H9 (cell line): ENCODE results near the gene DLG5. TPM values are rescaled to one million over a fixed set of nuclear protein-coding genes. Genes with fewer than 3 reads are reported as not detected.

Source experiments
- DNase-seq: peaks from one replicate; pipeline ENCODE4 v3.0.0-alpha.2; 2017
- H2AFZ ChIP-seq: one replicate; pipeline ENCODE4 v1.6.1; 2013; ENCODE audit warnings: mild to moderate bottlenecking, low read length, control low read depth, moderate library complexity
- H2AK5ac ChIP-seq: 2 replicates; pipeline ENCODE4 v1.6.1; 2013; ENCODE audit warnings: low read length, control low read depth, mixed read lengths; ENCODE audit not compliant: insufficient read length
- H2BK120ac ChIP-seq: one replicate; pipeline ENCODE4 v1.6.1; 2013; ENCODE audit warnings: low read depth, mild to moderate bottlenecking, low read length, control low read depth, inconsistent platforms; ENCODE audit not compliant: poor library complexity, severe bottlenecking
- H2BK12ac ChIP-seq: 2 replicates; pipeline ENCODE4 v1.6.1; 2013; ENCODE audit warnings: low read length, control low read depth, mixed read lengths, low read depth; ENCODE audit not compliant: insufficient read length
- H2BK15ac ChIP-seq: 2 replicates; pipeline ENCODE4 v1.6.1; 2013; ENCODE audit warnings: low read depth, low read length, control low read depth
- H2BK20ac ChIP-seq: one replicate; pipeline ENCODE4 v1.6.1; 2013; ENCODE audit warnings: low read depth, mild to moderate bottlenecking, low read length, control low read depth, inconsistent platforms; ENCODE audit not compliant: poor library complexity, severe bottlenecking
- H2BK5ac ChIP-seq: 2 replicates; pipeline ENCODE4 v1.6.1; 2013; ENCODE audit warnings: low read length, control low read depth, mixed read lengths; ENCODE audit not compliant: insufficient read length
- H3K14ac ChIP-seq: 2 replicates; pipeline ENCODE4 v1.6.1; 2013; ENCODE audit warnings: low read length, control low read depth; ENCODE audit not compliant: insufficient read depth
- H3K18ac ChIP-seq: 2 replicates; pipeline ENCODE4 v1.6.1; 2013; ENCODE audit warnings: low read depth, mild to moderate bottlenecking, mixed read lengths, low read length, control low read depth; ENCODE audit not compliant: insufficient read length
- H3K23ac ChIP-seq: 2 replicates; pipeline ENCODE4 v1.6.1; 2013; ENCODE audit warnings: low read length, control low read depth, mixed read lengths, low read depth; ENCODE audit not compliant: insufficient read length
- H3K23me2 ChIP-seq: 2 replicates; pipeline ENCODE4 v1.6.1; 2013; ENCODE audit warnings: low read depth, mild to moderate bottlenecking, mixed read lengths, low read length, control low read depth; ENCODE audit not compliant: insufficient read length, poor library complexity, severe bottlenecking
- H3K27ac ChIP-seq: 2 replicates; pipeline ENCODE4 v1.5.1; 2013; ENCODE audit warnings: low read length, control low read depth, mixed read lengths, low read depth; ENCODE audit not compliant: insufficient read length
- H3K27me3 ChIP-seq: 2 replicates; pipeline ENCODE4 v1.6.1; 2013; ENCODE audit warnings: low read length, control low read depth, inconsistent platforms; ENCODE audit not compliant: insufficient read depth
- H3K4ac ChIP-seq: 2 replicates; pipeline ENCODE4 v1.6.1; 2013; ENCODE audit warnings: low read depth, mild to moderate bottlenecking, control low read depth, inconsistent platforms, low read length, moderate library complexity
- H3K4me1 ChIP-seq: 2 replicates; pipeline ENCODE4 v1.6.1; 2013; ENCODE audit warnings: low read length, control low read depth, inconsistent platforms; ENCODE audit not compliant: insufficient read depth
- H3K4me2 ChIP-seq: 2 replicates; pipeline ENCODE4 v1.6.1; 2013; ENCODE audit warnings: low read length, control low read depth, mixed read lengths; ENCODE audit not compliant: insufficient read length, insufficient read depth
- H3K56ac ChIP-seq: 2 replicates; pipeline ENCODE4 v1.6.1; 2013; ENCODE audit warnings: low read depth, mild to moderate bottlenecking, mixed read lengths, low read length, control low read depth; ENCODE audit not compliant: insufficient read length
- H3K79me1 ChIP-seq: 2 replicates; pipeline ENCODE4 v1.6.1; 2013; ENCODE audit warnings: low read depth, mild to moderate bottlenecking, moderate library complexity, low read length, control low read depth, inconsistent platforms; ENCODE audit not compliant: insufficient read depth, poor library complexity, severe bottlenecking
- H3K79me2 ChIP-seq: 2 replicates; pipeline ENCODE4 v1.6.1; 2013; ENCODE audit warnings: low read length, control low read depth, inconsistent platforms; ENCODE audit not compliant: insufficient read depth
- H3K9ac ChIP-seq: 2 replicates; pipeline ENCODE4 v1.6.1; 2013; ENCODE audit warnings: low read length, control low read depth, mixed read lengths; ENCODE audit not compliant: insufficient read length; ENCODE audit errors: extremely low read depth
- H3K9me3 ChIP-seq: one replicate; pipeline ENCODE4 v1.6.1; 2013; ENCODE audit warnings: low read depth, low read length, inconsistent platforms; ENCODE audit not compliant: control insufficient read depth
- H3T11ph ChIP-seq: one replicate; pipeline ENCODE4 v1.6.1; 2013; ENCODE audit warnings: mild to moderate bottlenecking, low read length, control low read depth, inconsistent platforms
- H4K20me1 ChIP-seq: one replicate; pipeline ENCODE4 v1.6.1; 2013; ENCODE audit not compliant: control insufficient read depth, insufficient read length, insufficient read depth
- H4K5ac ChIP-seq: 2 replicates; pipeline ENCODE4 v1.6.1; 2013; ENCODE audit warnings: low read depth, mild to moderate bottlenecking, mixed read lengths, low read length, control low read depth; ENCODE audit not compliant: insufficient read length
- H4K8ac ChIP-seq: replicated peaks from 2 replicates; pipeline ENCODE4 v1.6.1; 2013; ENCODE audit warnings: low read length, control low read depth, mixed read lengths, low read depth; ENCODE audit not compliant: insufficient read length
- H4K91ac ChIP-seq: 2 replicates; pipeline ENCODE4 v1.6.1; 2013; ENCODE audit warnings: low read depth, mild to moderate bottlenecking, moderate library complexity, mixed read lengths, low read length, control low read depth; ENCODE audit not compliant: insufficient read length
- H3K27ac Mint-ChIP-seq, 3 experiments: 2 replicates in 2 of 3; 3 replicates in 1 of 3; pipeline ENCODE4 v1.8.0; 2020 to 2021; ENCODE audit warnings: mixed read lengths in 3 of 3, mild to moderate bottlenecking in 1 of 3, moderate library complexity in 1 of 3
- H3K27me3 Mint-ChIP-seq: 2 replicates; pipeline ENCODE4 v1.8.0; 2021; ENCODE audit warnings: low read depth, mild to moderate bottlenecking, moderate library complexity, mixed read lengths
- H3K36me3 Mint-ChIP-seq, 3 experiments: 2 replicates in 2 of 3; 3 replicates in 1 of 3; pipeline ENCODE4 v1.8.0; 2020 to 2021; ENCODE audit warnings: low read depth in 3 of 3, mixed read lengths in 3 of 3; ENCODE audit not compliant: insufficient read depth in 1 of 3
- H3K4me1 Mint-ChIP-seq, 2 experiments: 2 replicates each; pipeline ENCODE4 v1.8.0; 2020; ENCODE audit warnings: mixed read lengths in 2 of 2
- H3K4me3 Mint-ChIP-seq, 2 experiments: 2 replicates in 1 of 2; 3 replicates in 1 of 2; pipeline ENCODE4 v1.8.0; 2020 to 2021; ENCODE audit warnings: mild to moderate bottlenecking in 2 of 2, mixed read lengths in 2 of 2, moderate library complexity in 1 of 2
- H3K9me3 Mint-ChIP-seq, 2 experiments: 2 replicates in 1 of 2; 3 replicates in 1 of 2; pipeline ENCODE4 v1.8.0; 2020; ENCODE audit warnings: mild to moderate bottlenecking in 2 of 2, mixed read lengths in 2 of 2, moderate library complexity in 1 of 2
- CTCF ChIP-seq: fragments of 200-600 bp; sonication (generic); conservative IDR thresholded peaks from 3 replicates; pipeline ENCODE4 v1.8.0; 2021; ENCODE audit warnings: antibody characterized with exemption, mild to moderate bottlenecking
- WGBS: extraction: QIAGEN DNeasy Blood & Tissue Kit; methylation state at CpG from one replicate; pipeline ENCODE4 v1.1.7; 2013; ENCODE audit warnings: missing lambda C conversion rate, low lambda C conversion rate, mixed read lengths; ENCODE audit not compliant: insufficient read length; ENCODE audit errors: extremely low coverage; 5-methylcytosine and 5-hydroxymethylcytosine counted together
- total RNA-seq: library from RNA; stranded (reverse); gene quantifications from 2 replicates; pipeline ENCODE4 v1.2.1, GENCODE V29; 2021

The DLG5 gene
- total RNA-seq, 1 experiment from 2014 or later: 67.4 TPM

GRCh38 chr10:77863446-77863845, 63.1 kb downstream of the DLG5 start:
- Histone ChIP-seq H3K18ac (no peak overlapping the region), H3K27ac (no peak overlapping the region), H2AFZ (no peak overlapping the region), H3K9me3 (no peaks in the 10 kb centered on the region), H3K79me1 (no peaks in the 10 kb centered on the region), H3K9ac (no peak overlapping the region), H2BK12ac (no peak overlapping the region), H3K79me2 (no peaks in the 10 kb centered on the region; the same call in 1 of the 2 replicates), H4K91ac (no peak overlapping the region), H3K56ac (no peak overlapping the region), H3K14ac (no peak overlapping the region), H2BK20ac (no peak overlapping the region), H4K5ac (no peak overlapping the region), H3K27me3 (no peaks in the 10 kb centered on the region), H3K23me2 (no peaks in the 10 kb centered on the region), H3T11ph (no peak overlapping the region), H3K23ac (no peak overlapping the region), H3K4me2 (no peak overlapping the region), H4K8ac (no peak overlapping the region), H2BK5ac (no peak overlapping the region), H2AK5ac (no peak overlapping the region), H2BK120ac (no peak overlapping the region), H3K4me1 (peaks cover 6% of the 10 kb centered on the region; the same call in 1 of the 2 replicates), H2BK15ac (no peak overlapping the region), H4K20me1 (no peaks in the 10 kb centered on the region), H3K4ac (no peak overlapping the region)
- DNase-seq: no peak
- WGBS: no CpG with 5 or more reads among the region's 1 CpG
- H3K36me3 Mint-ChIP-seq: peaks cover 4 to 55% (median 17%) of the 10 kb centered on the region in 3 experiments; a peak in 6 of 7 replicates
- TF ChIP-seq CTCF: no peak
- H3K9me3 Mint-ChIP-seq: no peaks in the 10 kb centered on the region
- peak overlapping the region; percentile 48 to 81 (median 78); a peak in 5 of 7 replicates for H3K27ac Mint-ChIP-seq
- H3K4me3 Mint-ChIP-seq: no peak overlapping the region
- H3K27me3 Mint-ChIP-seq: no peaks in the 10 kb centered on the region
- peaks cover 46 to 51% of the 10 kb centered on the region in 2 experiments for H3K4me1 Mint-ChIP-seq
